AG09319 (cell line): Measurements from ENCODE around the gene FRMD7.
"Not testable (repeated sequence)": the region's sequence is repeated elsewhere in the genome, so short reads cannot be mapped to it uniquely, and the experiment has no call there.

ENCODE experiments used
- DNase-seq: peaks from one replicate; pipeline ENCODE4 v3.0.0-alpha.2; 2010; ENCODE audit warnings: low read depth; ENCODE audit errors: extremely low read depth
- TF ChIP-seq, protein P1 (sequence below): IDR thresholded peaks from 2 replicates; pipeline ENCODE4 v1.5.1; 2011; ENCODE audit warnings: low read depth, mild to moderate bottlenecking, inconsistent platforms, low read length, moderate library complexity

Gene FRMD7

DNA sequence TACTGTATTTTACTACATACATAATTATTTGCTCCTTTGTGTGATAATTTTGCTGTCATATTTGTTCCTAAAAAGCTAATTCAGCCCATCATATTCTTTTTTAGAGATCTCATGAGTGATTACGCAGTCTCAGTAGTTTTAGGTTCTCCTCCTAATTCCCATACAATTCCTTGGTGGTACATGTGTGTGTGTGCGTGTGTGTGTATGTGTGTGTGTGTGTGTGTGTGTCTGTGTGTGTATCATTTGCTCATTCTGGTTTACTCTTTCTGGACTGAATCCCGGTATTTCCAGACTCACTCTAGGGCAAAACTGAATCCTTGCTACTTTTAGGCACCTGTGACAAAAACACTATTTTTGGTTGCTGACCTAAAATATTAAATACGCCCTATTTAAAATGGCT is 69.8 kb downstream of the FRMD7 start:
- DNase-seq = no peak
- TF ChIP-seq, protein P1, sequence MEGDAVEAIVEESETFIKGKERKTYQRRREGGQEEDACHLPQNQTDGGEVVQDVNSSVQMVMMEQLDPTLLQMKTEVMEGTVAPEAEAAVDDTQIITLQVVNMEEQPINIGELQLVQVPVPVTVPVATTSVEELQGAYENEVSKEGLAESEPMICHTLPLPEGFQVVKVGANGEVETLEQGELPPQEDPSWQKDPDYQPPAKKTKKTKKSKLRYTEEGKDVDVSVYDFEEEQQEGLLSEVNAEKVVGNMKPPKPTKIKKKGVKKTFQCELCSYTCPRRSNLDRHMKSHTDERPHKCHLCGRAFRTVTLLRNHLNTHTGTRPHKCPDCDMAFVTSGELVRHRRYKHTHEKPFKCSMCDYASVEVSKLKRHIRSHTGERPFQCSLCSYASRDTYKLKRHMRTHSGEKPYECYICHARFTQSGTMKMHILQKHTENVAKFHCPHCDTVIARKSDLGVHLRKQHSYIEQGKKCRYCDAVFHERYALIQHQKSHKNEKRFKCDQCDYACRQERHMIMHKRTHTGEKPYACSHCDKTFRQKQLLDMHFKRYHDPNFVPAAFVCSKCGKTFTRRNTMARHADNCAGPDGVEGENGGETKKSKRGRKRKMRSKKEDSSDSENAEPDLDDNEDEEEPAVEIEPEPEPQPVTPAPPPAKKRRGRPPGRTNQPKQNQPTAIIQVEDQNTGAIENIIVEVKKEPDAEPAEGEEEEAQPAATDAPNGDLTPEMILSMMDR = no peak

DNA sequence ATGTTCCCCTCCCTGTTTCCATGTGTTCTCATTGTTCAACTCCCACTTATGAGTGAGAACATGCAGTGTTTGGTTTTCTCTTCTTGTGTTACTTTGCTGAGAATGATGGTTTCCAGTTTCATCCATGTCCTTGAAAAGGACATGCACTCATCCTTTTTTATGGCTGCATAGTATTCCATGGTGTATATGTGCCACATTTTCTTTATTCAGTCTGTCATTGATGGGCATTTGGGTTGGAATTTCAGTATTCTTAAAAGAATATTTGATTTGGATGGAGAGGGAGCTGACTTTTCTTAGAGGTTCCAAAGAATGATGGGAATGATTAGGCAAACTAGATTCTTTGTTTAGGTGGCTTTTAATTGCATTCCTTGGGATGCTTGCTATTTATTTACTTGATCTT is 76.0 kb downstream of the FRMD7 start:
- DNase-seq = not testable (repeated sequence)

DNA sequence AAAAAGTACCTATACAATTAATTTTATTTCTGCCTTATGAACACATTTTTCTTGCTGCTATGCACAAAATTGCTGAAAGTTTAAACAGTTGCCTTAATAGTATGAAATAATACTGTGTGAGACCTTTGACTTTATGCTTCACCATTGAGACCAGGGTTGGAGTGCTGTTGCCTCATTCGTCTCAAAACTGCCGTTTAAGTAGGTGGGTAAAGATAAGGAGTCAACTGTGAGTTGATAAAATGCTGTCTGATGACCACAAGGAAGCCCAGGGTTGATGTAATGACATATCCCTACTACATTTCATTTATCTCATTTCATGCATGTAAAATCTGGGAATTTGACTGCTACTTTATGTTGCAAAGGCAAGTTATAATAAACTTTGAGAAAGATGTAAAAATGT is 81.3 kb downstream of the FRMD7 start:
- TF ChIP-seq, protein P1 = no peak
- no peak for DNase-seq

DNA sequence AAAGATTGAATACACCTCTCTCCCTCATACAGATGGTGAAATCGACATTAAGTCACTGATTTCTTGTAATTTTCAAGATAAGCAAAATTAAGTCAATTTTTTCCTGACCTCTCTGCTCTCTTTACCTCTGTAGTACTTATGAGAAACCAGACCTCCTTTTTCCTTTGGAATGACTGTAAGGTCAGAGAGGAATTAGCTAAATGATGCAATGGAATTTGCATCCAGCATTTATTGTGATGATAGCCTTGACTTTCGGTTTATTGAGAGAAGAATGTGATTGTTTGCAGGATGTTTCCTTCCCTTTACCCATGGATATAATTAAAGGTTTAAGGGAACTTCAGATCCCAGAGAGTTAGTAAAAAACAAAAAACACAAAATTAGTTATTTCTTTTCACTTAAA is 82.4 kb downstream of the FRMD7 start:
- DNase-seq = no peak
- TF ChIP-seq, protein P1 = no peak

DNA sequence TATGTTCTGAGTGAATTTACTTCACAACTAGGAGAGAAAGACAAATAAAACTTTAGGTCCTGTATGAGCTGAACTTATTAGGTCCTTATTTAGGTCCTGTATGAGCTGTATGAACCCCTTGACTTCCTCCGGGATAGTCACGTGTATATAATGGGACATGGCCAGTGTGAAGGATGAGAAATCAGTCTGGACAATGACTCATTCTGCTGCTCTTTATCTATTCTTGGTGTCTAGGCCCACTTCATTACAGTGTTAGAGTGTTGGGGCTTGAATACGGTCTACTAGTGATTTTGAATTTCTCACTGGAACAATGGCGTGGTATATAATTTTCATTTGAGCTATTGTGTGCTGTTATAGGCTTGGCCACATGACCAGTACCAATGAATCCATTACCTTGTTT is 82.9 kb downstream of the FRMD7 start:
- TF ChIP-seq, protein P1 = no peak
- no peak for DNase-seq

DNA sequence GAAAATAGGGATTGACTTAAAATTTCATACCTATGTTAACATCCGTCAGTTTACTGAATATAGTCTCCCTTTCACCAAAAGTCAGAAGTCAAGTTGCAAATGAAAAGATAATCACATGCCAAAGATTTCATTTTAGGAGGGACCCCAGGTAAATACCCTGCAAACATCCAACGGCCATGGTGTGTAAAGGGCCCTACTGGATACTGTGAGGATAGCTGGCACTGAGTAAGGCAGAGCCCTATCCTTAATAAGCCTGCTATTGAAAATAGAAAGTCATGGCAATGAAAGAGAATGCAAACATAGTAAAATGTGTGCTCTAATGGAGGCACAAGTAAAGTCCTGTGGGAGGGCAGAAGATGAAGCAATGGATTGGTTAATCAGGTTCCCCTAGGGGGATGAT is 83.8 kb downstream of the FRMD7 start:
- no peak for DNase-seq
- TF ChIP-seq, protein P1 = no peak

DNA sequence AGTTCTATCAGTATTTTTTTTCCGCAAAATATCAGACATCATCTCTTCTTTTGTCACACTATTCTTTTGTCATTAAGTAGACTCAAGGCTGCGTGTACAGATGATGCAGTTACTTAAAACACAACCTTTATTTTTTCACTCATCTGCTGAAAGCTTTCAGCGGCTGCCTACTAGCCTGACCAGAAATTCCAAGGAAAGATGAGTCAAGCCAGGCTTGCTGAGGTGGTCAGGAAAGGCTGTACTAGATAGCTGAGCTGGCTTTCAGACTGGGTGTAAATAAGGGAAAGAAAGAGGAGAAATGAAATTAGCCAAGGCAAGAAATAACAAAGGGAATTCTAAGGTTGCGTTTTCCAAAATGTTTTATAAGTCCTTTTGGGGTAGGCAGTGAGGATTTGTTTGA is 86.8 kb downstream of the FRMD7 start:
- no peak for DNase-seq
- TF ChIP-seq, protein P1 = no peak

DNA sequence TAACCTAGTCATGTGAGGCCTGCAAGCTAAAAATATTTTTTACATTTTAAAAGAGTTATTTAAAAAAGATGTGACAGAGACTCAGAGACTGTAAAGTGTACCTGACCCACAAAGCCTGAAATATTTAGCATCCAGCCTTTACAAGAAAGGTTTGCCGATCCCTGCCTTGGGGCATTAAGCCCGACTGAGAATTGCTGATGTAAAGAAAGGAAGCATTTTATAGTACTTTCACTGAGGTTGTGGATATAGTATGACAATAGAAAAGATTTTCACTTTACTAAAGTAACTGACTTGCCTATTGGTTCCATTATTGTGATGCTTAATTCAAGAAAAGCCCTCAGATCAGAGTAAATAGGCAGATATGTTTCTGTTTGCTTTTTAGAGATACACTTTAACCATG is 87.8 kb downstream of the FRMD7 start:
- TF ChIP-seq, protein P1 = no peak

More for the DNA sequence above, 87.8 kb downstream of the FRMD7 start:
- DNase-seq = no peak
